Endothelial cell of umbilical vein (primary cell): ENCODE measurements around the gene EFHD1. TPM values are rescaled to one million over a fixed set of nuclear protein-coding genes. Genes with fewer than 3 reads are reported as not detected.

Source experiments
- BruUV-seq: library from RNA; stranded (reverse); fragments of 400-500 nt; replicated peaks from 2 replicates; lab custom pipeline; 2021; lab: Mats Ljungman, UMichigan
- CTCF ChIA-PET: fragments of 300-600, 350-600 bp; sonication (Branson Sonifier 250); formaldehyde crosslinking; loops from one replicate; lab custom pipeline; 2021; ENCODE audit warnings: antibody characterized with exemption, inconsistent platforms; lab: Charles Lee
- POLR2A ChIA-PET: fragments of 300-600, 350-600 bp; sonication (Branson Sonifier 250); formaldehyde crosslinking; loops from one replicate; lab custom pipeline; 2021; ENCODE audit warnings: antibody characterized with exemption, inconsistent platforms; lab: Charles Lee
- DNase-seq: peaks from one replicate; pipeline ENCODE4 v3.0.0-alpha.2; 2011; ENCODE audit warnings: low read depth, low spot score
- FAIRE-seq: peaks from 2 replicates; lab custom pipeline; 2011; peaks lifted over from hg19 to GRCh38; lab: Jason Lieb, UNC
- H2AFZ ChIP-seq: 2 replicates; pipeline ENCODE4 v1.6.0; 2012; ENCODE audit warnings: low read depth, low read length, control low read depth, inconsistent platforms
- H3K27ac ChIP-seq: 2 replicates; pipeline ENCODE4 v1.5.1; 2011; ENCODE audit warnings: low read depth, mild to moderate bottlenecking, control low read depth, low read length, moderate library complexity; ENCODE audit not compliant: insufficient read depth
- H3K27me3 ChIP-seq, 2 experiments: 2 replicates each; pipeline versions ENCODE4 v1.6.0 to v1.6.1; 2011; ENCODE audit warnings: low read length in 2 of 2, mixed read lengths in 1 of 2; ENCODE audit not compliant: control insufficient read depth in 2 of 2, insufficient read depth in 2 of 2
- H3K36me3 ChIP-seq, 2 experiments: 2 replicates in 1 of 2; 3 replicates in 1 of 2; pipeline ENCODE4 v1.5.1; 2011; ENCODE audit warnings: low read length in 2 of 2, mild to moderate bottlenecking in 1 of 2, moderate library complexity in 1 of 2; ENCODE audit not compliant: control insufficient read depth in 2 of 2, insufficient read depth in 2 of 2; ENCODE audit errors: extremely low read depth in 1 of 2
- H3K4me1 ChIP-seq: 3 replicates; pipeline ENCODE4 v1.5.1; 2011; ENCODE audit warnings: mild to moderate bottlenecking, low read length; ENCODE audit not compliant: control insufficient read depth, insufficient read depth; ENCODE audit errors: extremely low read depth
- H3K4me2 ChIP-seq: 2 replicates; pipeline ENCODE4 v1.6.1; 2011; ENCODE audit warnings: low read length, control low read depth, mixed read lengths; ENCODE audit not compliant: insufficient read depth
- H3K4me3 ChIP-seq, 3 experiments: fragments of 200-600 bp in 1 of 3; sonication (generic), shearing (Covaris generic) in 1 of 3; replicated peaks in 1 of 3; 2 replicates each; pipeline ENCODE4 v1.5.1; 2011 to 2016; ENCODE audit warnings: control low read depth in 3 of 3, low read length in 3 of 3, mild to moderate bottlenecking in 2 of 3, inconsistent platforms in 1 of 3, low read depth in 1 of 3, moderate library complexity in 1 of 3; ENCODE audit not compliant: insufficient read depth in 1 of 3
- H3K79me2 ChIP-seq: 2 replicates; pipeline ENCODE4 v1.6.0; 2012; ENCODE audit warnings: low read length, inconsistent platforms; ENCODE audit not compliant: control insufficient read depth, insufficient read depth
- H3K9ac ChIP-seq: replicated peaks from 2 replicates; pipeline ENCODE3; 2011; ENCODE audit warnings: low read length, control low read depth; ENCODE audit not compliant: insufficient read depth; ENCODE audit errors: extremely low read depth
- H3K9me1 ChIP-seq: replicated peaks from 3 replicates; pipeline ENCODE4 v1.6.0; 2011; ENCODE audit warnings: mild to moderate bottlenecking, low read length; ENCODE audit not compliant: control insufficient read depth, insufficient read depth; ENCODE audit errors: extremely low read depth
- H3K9me3 ChIP-seq: replicated peaks from 2 replicates; pipeline ENCODE4 v1.5.1; 2012; ENCODE audit warnings: low read length, inconsistent platforms; ENCODE audit not compliant: control insufficient read depth, insufficient read depth
- H4K20me1 ChIP-seq: replicated peaks from 2 replicates; pipeline ENCODE3; 2011; ENCODE audit warnings: mild to moderate bottlenecking, low read length; ENCODE audit not compliant: control insufficient read depth, insufficient read depth; ENCODE audit errors: extremely low read depth
- MYC ChIP-seq: IDR thresholded peaks from one replicate; pipeline ENCODE4 v1.6.1; 2011; ENCODE audit warnings: mild to moderate bottlenecking, low read depth, low read length
- dilution Hi-C: fragments of 300-500 bp; cut with MboI; formaldehyde crosslinking; loops from one replicate; pipeline ENCODE4 v1.15.0; 2019; ENCODE audit warnings: low sequenced_read_pairs; ENCODE audit not compliant: extremely low pct_ligation_motif_present
- intact Hi-C: fragments of 100-400 bp; cut with micrococcal nuclease; formaldehyde crosslinking; loops from one replicate; pipeline ENCODE4 v1.10.0; 2022
- polyA plus RNA-seq, 4 experiments: library from polyadenylated mRNA; depleted of rRNA in 3 of 4; stranded (reverse) in 3 of 4; unstranded in 1 of 4; fragments of >200 nt; gene quantifications; 2 replicates each; pipeline versions ENCODE4 v1.2.1 to v1.2.3, GENCODE V29; 2011 to 2012; ENCODE audit warnings: missing spikeins in 1 of 4
- total RNA-seq: library from RNA; stranded (reverse); gene quantifications from 2 replicates; pipeline ENCODE4 v1.2.3, GENCODE V29; 2021
- TF ChIP-seq, protein P1 (sequence below): IDR thresholded peaks from 2 replicates; pipeline ENCODE4 v1.6.1; 2011; ENCODE audit not compliant: insufficient read depth, insufficient read length
- TF ChIP-seq, protein P2 (sequence below), 2 donors: IDR thresholded peaks; 1 replicate in 1 of 2; 2 replicates in 1 of 2; pipeline ENCODE4 v1.5.1; 2011; ENCODE audit warnings: low read length in 2 of 2, mild to moderate bottlenecking in 2 of 2, moderate library complexity in 2 of 2, control low read depth in 1 of 2, inconsistent platforms in 1 of 2, low read depth in 1 of 2; ENCODE audit not compliant: insufficient read depth in 1 of 2; ENCODE audit errors: extremely low read depth in 1 of 2

Gene EFHD1
- total and polyA plus RNA-seq, 2 donors (not counting 3 experiments of a cell fraction or from before 2014, with no cell fraction given), result 0.18 TPM; not detected in 1

DNA sequence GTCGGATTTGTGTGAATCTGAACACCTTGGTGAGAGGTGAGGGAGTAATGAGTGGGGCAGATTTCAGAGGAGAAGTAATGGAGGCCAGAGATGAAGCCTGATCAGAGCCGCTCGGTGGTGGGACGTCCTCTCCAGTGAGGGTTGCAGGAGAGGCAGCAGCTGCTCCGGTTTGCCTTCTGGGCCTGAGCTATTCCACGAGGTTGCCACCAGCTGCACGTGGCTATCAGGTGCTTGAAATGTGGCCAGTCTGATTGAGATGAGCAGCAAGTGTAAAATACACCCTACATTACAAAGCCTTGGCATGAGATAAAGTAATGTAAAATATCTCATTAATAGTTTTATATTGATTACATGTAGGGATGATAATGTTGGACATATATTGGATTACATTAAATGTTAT is 10.8 kb upstream of the EFHD1 start:
- no TSS peak for BruUV-seq
- DNase-seq (no peak), FAIRE-seq (no peak)
- Histone ChIP-seq H3K27me3 (peaks cover 3 to 6% of the 10 kb centered on the region in 2 experiments), H4K20me1 (no peaks in the 10 kb centered on the region), H3K4me2 (no peak overlapping the region), H2AFZ (no peak overlapping the region), H3K4me1 (no peaks in the 10 kb centered on the region), H3K36me3 (no peaks in the 10 kb centered on the region), H3K4me3 (no peak overlapping the region), H3K9ac (no peak overlapping the region), H3K9me3 (no peaks in the 10 kb centered on the region), H3K9me1 (no peaks in the 10 kb centered on the region), H3K79me2 (no peaks in the 10 kb centered on the region), H3K27ac (no peak overlapping the region)
- intact Hi-C loops (no loop called here), dilution Hi-C loops (no loop called here)
- ChIA-PET POLR2A (no interaction called here), CTCF (interaction anchor here (3.5 kb wide), 1 partner anchor 11 kb away, joined by 11 read pairs; no protein-coding TSS in a partner anchor)
- TF ChIP-seq, protein P1, sequence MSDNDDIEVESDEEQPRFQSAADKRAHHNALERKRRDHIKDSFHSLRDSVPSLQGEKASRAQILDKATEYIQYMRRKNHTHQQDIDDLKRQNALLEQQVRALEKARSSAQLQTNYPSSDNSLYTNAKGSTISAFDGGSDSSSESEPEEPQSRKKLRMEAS, result no peak
- TF ChIP-seq, protein P2, sequence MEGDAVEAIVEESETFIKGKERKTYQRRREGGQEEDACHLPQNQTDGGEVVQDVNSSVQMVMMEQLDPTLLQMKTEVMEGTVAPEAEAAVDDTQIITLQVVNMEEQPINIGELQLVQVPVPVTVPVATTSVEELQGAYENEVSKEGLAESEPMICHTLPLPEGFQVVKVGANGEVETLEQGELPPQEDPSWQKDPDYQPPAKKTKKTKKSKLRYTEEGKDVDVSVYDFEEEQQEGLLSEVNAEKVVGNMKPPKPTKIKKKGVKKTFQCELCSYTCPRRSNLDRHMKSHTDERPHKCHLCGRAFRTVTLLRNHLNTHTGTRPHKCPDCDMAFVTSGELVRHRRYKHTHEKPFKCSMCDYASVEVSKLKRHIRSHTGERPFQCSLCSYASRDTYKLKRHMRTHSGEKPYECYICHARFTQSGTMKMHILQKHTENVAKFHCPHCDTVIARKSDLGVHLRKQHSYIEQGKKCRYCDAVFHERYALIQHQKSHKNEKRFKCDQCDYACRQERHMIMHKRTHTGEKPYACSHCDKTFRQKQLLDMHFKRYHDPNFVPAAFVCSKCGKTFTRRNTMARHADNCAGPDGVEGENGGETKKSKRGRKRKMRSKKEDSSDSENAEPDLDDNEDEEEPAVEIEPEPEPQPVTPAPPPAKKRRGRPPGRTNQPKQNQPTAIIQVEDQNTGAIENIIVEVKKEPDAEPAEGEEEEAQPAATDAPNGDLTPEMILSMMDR (IDR thresholded peaks at IDR 0.05; ENCODE audit: extremely low read depth in 1 of 2, insufficient read depth in 1 of 2, low read depth in 1 of 2, low read length in 2 of 2), result no peak
- TF ChIP-seq MYC, result no peak
